ENCODE data around the gene ARHGAP19. TPM values are rescaled to one million over a fixed set of nuclear protein-coding genes. Genes with fewer than 3 reads are reported as not detected.

ARHGAP19 gene
- total and polyA plus RNA-seq, 9 donors, result 8.5 to 19.9 (median 10.9) TPM

DNA sequence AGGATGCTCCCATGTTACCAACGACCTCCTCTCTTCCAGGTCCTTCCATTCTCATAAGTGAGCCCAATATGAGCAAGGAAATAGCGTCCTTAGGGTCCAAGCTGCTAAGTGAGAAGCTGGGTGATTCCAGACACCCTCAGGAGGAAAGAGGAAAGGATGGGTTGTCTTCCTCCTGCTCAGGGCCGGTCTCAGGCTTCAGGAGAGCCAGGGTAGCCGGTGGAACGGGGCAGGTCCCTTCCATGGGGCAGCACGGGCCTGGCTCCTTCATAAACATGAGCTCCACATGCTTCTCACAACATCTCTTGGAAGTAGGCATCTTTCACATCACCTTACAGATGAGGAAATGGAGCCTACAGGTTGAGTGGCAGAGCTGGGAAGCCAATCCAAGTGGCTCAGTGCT lies 119.4 kb downstream of the ARHGAP19 start:
- peaks cover 5% of the 10 kb centered on the region for H3K4me1 ChIP-seq (ENCODE audit: control insufficient read depth, insufficient read depth, low read length)
- H3K27me3 ChIP-seq (ENCODE audit: control insufficient read depth, insufficient read depth, low read length), result peaks cover 9% of the 10 kb centered on the region
- H3K36me3 ChIP-seq (ENCODE audit: control insufficient read depth, insufficient read depth, low read length), result no peaks in the 10 kb centered on the region
- H3K27ac ChIP-seq (ENCODE audit: low read length), result no peak overlapping the region
- no CpG with 5 or more reads among the region's 6 CpGs for WGBS (ENCODE audit: insufficient coverage)
- H3K9me3 ChIP-seq (replicated peaks; ENCODE audit: control insufficient read depth, low read depth, low read length), result no peaks in the 10 kb centered on the region
- no peak overlapping the region for H3K4me3 ChIP-seq (ENCODE audit: low read length)
- DNase-seq, result no peak

Other genes starting within 250 kb of the ARHGAP19 start
- gene SLIT1, start 106.7 kb downstream of the ARHGAP19 start, total RNA-seq, result 0.35 TPM
- 1 to 10 TPM in 5 of 8 donors, under 1 TPM in 3; 0.66 to 1.4 (median 1.1) TPM for gene SLIT1, start 106.7 kb downstream of the ARHGAP19 start, polyA plus RNA-seq (ENCODE audit: insufficient read depth in 1 of 8, insufficient read length in 8 of 8, low replicate concordance in 1 of 8)
- gene FRAT1, start 26.6 kb upstream of the ARHGAP19 start, total RNA-seq, result 1.2 TPM
- gene FRAT1, start 26.6 kb upstream of the ARHGAP19 start, polyA plus RNA-seq (ENCODE audit: insufficient read depth in 1 of 8, insufficient read length in 8 of 8, low replicate concordance in 1 of 8), result 1 to 10 TPM; 1.4 to 2.6 (median 1.6) TPM
- 5.3 TPM for gene FRAT2, start 42.1 kb upstream of the ARHGAP19 start, total RNA-seq
- 1 to 10 TPM; 3.6 to 5.0 (median 4.3) TPM for gene FRAT2, start 42.1 kb upstream of the ARHGAP19 start, polyA plus RNA-seq (ENCODE audit: insufficient read depth in 1 of 8, insufficient read length in 8 of 8, low replicate concordance in 1 of 8)
- 14.3 TPM for gene RRP12, start 108.7 kb upstream of the ARHGAP19 start, total RNA-seq
- 10 to 100 TPM; 19.1 to 26.0 (median 21.6) TPM for gene RRP12, start 108.7 kb upstream of the ARHGAP19 start, polyA plus RNA-seq (ENCODE audit: insufficient read depth in 1 of 8, insufficient read length in 8 of 8, low replicate concordance in 1 of 8)
- 102 TPM for gene PGAM1, start 133.6 kb upstream of the ARHGAP19 start, total RNA-seq
- 100 to 1,000 TPM; 103 to 160 (median 113) TPM for gene PGAM1, start 133.6 kb upstream of the ARHGAP19 start, polyA plus RNA-seq (ENCODE audit: insufficient read depth in 1 of 8, insufficient read length in 8 of 8, low replicate concordance in 1 of 8)
- gene EXOSC1, start 153.4 kb upstream of the ARHGAP19 start, total RNA-seq, result 30.2 TPM
- gene EXOSC1, start 153.4 kb upstream of the ARHGAP19 start, polyA plus RNA-seq (ENCODE audit: insufficient read depth in 1 of 8, insufficient read length in 8 of 8, low replicate concordance in 1 of 8), result 10 to 100 TPM; 24.1 to 32.2 (median 29.8) TPM
- gene ZDHHC16, start 153.5 kb upstream of the ARHGAP19 start, total RNA-seq, result 27.8 TPM
- gene ZDHHC16, start 153.5 kb upstream of the ARHGAP19 start, polyA plus RNA-seq (ENCODE audit: insufficient read depth in 1 of 8, insufficient read length in 8 of 8, low replicate concordance in 1 of 8), result 10 to 100 TPM; 26.8 to 34.6 (median 31.5) TPM
- 51.9 TPM for gene MMS19, start 205.8 kb upstream of the ARHGAP19 start, total RNA-seq
- 10 to 100 TPM; 57.6 to 70.8 (median 65.1) TPM for gene MMS19, start 205.8 kb upstream of the ARHGAP19 start, polyA plus RNA-seq (ENCODE audit: insufficient read depth in 1 of 8, insufficient read length in 8 of 8, low replicate concordance in 1 of 8)
- gene UBTD1, start 206.3 kb upstream of the ARHGAP19 start, total RNA-seq, result 10.6 TPM
- 10 to 100 TPM; 13.0 to 18.9 (median 14.8) TPM for gene UBTD1, start 206.3 kb upstream of the ARHGAP19 start, polyA plus RNA-seq (ENCODE audit: insufficient read depth in 1 of 8, insufficient read length in 8 of 8, low replicate concordance in 1 of 8)

All from muscle of leg (tissue), 11 donors.